T-helper 2 cell (primary cell): ENCODE results near the gene EVC.

ENCODE experiments used
- DNase-seq, 5 experiments: peaks; one replicate each; pipeline versions ENCODE4 v3.0.0 to v3.0.0-alpha.2; 2012 to 2022

Gene EVC

DNA sequence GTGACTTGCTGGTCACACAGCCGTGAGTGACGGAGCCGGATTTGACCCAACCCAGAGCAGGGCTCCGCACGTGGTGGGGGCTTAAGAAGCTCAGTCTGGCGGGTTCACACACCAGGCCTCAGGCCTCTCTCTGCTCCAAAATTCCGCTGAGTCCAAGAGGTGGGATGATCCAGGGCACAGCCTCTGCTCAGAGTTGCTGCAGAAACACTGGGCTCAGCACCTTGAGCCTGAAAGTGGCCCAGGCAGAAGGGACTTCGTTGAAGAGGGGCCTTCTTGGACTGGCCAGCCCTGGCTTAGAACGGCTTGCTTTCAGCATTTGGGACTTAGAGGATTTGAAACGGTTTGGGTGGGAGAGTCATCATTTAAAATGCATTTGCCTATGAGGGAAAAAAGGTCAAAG lies 21.2 kb downstream of the EVC start:
- DNase-seq = no peak

DNA sequence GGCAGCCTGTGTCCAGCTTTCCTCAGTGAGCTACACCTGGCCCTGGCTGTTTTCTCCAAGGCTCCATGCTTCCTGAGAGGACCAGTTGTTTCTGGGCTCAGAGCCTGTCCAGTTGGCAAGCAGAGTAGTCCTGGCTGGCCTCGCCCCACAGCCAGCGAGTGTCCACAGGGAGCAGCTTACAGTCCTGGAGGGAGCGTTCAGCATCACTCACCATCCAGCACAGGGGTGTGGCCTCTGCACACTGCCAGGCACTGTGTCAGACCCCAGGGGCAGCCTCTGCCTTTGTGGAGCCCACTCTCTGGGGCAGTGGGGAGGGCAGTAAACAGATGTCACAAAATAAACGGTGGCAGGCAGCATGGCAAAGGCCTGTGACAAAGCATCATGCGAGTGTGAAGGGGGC lies 23.9 kb downstream of the EVC start:
- DNase-seq = no peak

DNA sequence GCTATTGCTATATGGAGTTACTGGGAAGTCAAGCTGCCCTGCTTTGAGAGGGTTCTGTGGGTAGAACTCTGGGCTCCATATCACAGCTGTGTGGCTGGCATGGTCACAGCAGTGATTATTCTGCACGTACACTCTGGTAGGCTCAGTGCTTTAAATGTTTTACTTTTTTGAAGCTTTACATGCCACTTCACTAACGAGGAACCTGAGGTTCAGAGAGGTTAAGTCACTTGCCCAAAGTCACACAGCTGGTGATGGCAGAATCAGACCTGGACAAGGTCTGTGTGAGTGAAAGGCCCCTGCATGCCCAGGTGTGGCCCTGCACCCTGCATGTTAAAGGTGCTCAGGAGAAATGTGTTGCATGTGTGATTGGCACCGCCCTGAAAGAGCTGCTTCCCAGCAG lies 24.5 kb downstream of the EVC start:
- no peak for DNase-seq

DNA sequence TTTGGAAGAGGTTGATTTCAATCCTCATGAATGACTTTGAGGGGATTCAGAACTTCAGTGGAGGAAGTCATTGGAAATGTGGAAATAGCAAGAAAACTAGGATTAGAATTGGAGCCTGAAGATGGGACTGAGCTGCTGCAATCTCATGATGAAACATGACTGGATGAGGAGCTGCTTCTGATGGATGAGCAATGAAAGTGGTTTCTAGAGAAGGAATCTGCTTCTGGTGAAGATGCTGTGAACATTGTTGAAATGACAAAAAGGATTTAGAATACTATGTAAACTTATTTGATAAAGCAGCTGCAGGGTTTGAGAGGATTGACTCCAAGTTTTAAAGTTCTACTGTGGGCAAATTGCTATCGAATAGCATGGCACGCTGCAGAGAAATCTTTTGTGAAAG lies 27.1 kb downstream of the EVC start:
- no peak for DNase-seq

GRCh38 chr4:5742388-5742787 lies 31.4 kb downstream of the EVC start:
- no peak for DNase-seq

DNA sequence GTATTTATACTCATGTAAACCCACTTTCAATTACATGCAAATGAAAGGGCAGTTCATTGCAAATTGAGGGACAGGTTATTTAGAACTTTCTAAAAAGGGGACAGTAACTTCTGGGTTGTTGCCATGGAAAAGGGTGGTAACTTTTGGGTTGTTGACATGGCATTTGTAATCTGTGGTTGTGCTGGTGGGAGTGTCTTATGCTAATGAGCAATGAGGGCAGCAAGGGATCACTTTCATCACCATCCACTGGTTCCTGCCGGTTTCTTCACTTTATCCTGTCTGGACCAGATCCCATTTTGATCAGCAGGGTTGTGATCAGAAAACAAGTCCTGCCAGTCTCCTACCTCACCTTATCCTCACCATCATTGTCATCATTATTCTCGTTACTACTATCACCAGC lies 32.0 kb downstream of the EVC start:
- DNase-seq = no peak

GRCh38 chr4:5746250-5746649 lies 35.2 kb downstream of the EVC start:
- no peak for DNase-seq

- no peak for DNase-seq
Observed at GRCh38 chr4:5746829-5747737, 36.1 kb downstream of the EVC start.

DNA sequence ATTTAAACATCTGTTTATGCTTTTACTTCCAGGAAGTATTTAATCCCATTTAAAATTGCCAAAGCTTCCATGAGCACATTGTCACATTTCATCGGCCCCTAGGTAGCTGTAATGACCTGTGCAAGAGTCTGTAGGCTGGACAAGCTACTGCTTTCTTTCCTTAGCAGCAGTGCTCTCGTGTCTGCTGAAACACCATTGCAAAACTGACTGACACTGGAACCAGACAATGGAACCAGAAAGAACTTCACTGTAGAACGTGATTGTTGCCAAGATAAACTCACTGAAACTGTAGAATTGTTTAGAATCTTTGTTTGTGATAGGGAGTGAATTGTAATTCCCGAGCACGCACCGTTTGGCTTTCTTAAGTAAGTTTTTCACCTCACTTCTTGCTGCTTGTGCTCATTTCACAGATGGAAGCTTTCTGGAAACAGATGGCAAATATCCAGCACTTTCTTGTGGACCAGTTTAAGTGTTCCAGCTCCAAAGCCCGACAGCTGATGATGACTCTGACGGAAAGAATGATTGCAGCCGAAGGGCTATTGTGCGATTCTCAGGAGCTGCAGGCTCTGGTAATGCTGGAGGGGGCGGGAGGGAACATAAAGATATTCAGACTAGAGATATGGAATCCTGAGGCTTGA lies 36.9 kb downstream of the EVC start:
- no peak for DNase-seq

GRCh38 chr4:5749568-5749967 lies 38.6 kb downstream of the EVC start:
- no peak for DNase-seq

DNA sequence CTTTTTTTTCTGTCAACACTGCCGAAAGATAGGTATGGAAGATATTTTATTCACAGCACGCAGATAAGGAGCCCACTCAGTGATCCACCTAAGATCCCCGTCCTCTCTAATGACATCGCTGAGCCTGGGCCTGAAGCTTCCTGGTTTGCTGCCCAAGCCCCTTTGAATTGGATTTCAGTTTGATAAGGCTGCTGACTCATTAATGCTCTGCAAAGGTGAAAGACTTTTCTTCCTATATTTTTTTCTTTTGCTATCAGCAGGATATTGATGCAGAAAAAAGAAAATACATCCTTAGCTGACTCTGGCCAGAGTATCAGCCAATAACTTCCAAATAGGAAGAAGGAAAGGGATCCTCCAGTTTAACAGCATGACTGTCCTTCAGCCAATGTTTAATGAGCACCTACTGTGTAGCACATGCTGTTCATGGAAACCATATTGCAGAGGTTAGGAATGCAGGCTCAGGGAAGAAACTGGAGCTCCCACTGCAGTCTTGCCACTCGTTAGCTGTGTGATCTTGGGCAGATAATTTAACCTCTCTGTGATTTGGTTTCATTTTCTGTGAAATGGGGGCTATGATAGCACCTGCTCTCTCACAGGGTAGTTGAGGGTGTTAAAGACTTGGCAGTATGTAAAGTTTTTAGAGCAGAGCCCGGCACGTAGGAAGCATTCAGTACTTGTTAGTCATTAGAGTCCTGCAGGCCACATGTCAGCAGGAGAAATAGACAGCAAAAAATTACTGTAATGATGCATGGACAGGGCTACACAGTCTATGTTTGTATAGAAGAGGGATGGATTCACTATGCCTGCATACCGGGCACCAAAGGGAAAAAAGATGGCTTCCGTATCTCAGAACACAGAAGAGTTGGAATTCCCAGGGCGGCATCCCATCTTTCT lies 39.3 kb downstream of the EVC start:
- DNase-seq = no peak

DNA sequence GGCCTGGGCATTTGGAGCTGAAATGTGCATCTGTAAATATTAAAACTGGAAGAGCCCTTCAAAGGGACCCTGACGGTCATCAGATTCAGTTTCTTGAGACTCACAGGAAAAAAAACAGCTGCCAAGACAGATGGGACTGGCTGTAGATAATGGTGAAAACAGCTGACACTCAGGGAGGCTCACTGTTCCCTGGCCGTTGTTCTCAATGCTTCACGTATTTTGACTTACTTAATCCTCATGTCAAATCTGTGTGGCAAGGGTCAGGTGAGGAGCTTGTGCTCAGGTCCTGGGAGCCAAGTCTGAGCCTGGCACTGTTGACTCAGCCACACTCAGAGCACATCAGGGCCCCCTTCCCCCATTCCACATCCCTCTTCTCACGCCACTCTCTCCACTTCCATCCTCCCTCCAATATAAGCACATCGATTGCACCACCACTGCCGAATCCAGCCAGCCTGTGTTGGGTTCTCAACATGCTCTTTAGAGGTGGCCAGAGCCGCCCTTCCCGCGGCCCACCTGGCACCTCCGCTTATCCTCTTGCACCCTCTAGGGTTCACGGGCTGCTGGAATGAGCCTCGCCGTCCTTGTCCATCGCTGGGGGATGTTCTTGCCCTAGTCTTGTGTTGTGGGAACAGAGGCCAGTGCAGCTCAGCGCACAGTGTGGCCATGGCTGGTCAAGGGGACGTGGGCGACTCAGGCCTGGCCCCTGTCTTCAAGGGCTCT lies 40.1 kb downstream of the EVC start:
- no peak for DNase-seq

DNA sequence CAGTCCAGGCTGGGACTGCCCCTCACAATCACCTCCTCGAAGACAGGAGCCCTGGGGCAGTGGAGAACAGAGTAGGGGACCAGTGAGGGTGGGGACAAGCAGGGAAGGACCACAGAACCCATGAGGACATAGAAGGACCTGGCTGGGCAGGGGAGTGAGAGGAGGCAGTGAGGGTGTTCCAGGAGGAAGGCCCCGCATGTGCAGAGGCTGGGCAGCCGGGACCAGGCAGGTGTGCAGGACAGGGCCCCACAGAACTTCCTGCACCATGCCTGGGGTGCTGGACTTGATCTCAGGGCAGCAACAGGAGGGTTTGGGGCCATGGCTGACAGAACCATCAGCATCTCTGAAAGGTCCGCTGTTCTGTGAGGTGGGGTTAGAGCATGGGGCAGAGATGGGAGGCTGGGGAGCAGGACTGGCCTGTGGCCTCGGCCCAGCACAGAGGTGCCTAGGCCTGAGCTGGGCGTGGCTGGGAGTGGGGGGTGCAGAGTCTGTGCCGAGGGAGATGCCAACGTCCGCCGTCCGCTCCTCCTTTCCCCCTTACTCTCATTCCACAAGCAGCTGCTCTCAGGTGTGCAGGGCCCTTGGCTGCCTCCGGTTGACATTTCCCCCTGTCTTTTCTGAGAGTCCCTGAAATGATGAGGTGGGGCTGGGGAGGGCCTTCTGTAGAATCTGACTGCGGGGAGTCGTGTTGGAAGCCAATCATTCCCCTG lies 40.8 kb downstream of the EVC start:
- DNase-seq = no peak

DNA sequence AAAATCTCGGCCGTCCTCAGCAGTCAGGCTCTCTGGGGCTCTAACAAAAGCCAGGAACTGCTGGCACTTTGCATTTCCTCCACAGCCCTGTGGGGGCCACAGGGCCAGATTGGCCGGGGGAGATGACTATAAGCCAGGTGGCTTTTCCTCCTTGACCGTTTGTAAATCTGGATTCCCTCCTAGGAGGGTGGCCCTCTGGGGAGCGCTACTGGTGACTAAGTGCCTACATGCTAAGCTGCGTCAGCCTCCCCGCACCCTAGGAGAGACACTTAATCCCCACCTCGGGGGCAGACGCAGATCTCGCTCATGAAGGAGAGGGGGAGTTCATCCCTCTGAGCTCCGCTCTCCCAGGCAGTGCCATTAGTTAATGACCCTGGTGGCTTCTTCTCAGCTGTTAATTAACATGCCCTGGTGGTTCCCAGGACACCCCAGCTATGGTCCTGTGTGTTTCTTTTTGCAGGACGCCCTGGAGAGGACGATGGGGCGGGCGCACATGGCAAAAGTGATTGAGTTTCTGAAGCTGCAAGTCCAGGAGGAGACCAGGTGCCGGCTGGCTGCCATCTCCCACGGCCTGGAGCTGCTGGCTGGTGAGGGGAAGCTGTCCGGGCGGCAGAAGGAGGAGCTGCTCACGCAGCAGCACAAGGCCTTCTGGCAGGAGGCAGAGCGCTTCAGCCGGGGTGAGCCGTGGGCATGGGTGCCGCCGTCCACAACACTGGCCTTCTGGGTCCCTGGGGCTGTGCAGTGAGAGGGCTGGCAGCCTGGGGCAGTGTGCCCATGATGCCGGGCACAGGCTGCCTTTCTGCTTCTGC lies 41.6 kb downstream of the EVC start:
- DNase-seq = no peak

DNA sequence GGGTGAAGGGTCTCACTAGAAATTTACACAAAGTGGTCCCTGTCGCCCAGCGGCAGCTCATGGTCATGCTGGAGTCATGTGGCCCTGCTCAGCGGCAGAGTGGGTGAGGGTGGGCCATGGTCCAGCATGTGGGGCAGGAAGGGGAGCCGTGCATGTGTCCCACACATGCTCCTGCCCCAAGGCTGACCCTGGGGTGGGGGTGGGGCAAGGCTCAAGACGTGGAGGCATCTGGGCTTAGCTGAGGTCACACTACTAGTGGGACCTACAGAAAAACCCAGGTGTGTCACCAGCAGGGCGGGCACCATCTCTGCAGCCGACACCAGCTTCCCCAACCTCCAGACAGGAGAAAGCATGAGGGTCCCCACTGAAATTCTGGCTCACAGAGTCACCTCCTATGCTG lies 42.4 kb downstream of the EVC start:
- no peak for DNase-seq

- DNase-seq = no peak
Observed at GRCh38 chr4:5753766-5754528, 42.9 kb downstream of the EVC start.

GRCh38 chr4:5754529-5754881 lies 43.5 kb downstream of the EVC start:
- no peak for DNase-seq

- DNase-seq = no peak
Observed at GRCh38 chr4:5755161-5755560, 44.2 kb downstream of the EVC start.

DNA sequence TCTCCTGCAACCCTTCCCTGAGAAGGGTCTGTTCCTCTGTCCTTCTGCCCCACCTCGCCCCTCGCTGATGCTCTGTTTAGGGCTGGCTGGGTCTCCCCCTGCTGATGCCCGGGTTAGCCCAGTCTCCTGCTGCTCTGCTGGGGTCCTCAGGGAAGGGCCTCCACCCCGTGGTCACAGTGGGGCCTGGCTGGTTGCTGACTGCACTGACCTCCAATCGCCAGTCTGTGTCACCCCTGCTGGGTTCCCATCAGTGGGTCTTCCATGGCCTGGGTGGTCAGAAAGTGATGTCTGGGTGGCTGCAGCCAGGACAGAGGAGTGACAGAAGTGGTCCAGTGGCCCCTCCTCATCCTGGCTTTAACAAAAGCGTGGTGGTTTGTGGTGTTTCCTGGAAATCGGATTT lies 44.7 kb downstream of the EVC start:
- DNase-seq = no peak

DNA sequence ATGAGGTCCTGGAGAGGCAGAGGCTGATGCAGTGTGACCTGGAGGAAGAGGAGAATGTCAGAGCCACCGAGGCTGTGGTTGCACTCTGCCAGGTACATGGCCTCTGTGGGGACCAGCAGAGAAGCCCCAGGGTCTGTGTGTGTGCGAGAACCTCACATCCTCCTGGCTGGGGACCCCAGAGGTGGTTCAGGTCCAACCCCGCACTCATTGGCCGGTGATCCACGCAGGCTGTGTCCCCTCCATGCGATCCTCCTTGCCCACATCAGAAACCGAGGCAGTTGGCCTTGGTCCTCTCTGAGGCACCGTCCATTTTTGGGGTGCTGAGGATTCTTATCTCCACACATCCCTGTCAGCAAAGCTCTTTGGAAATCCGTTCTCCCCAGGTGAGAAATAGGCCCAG lies 45.3 kb downstream of the EVC start:
- DNase-seq = no peak
